ENCODE data around the gene PREX1.

Gene PREX1

GRCh38 chr20:48701702-48702101 lies 126.1 kb downstream of the PREX1 start:
- intact Hi-C loops (cut with DNase I; ENCODE audit: low total_unique reads), result no loop called here
- peak overlapping the region in 1 of 2 donors; percentile 78 for H3K27ac ChIP-seq
- no peak for TF ChIP-seq CTCF (IDR thresholded peaks at IDR 0.05)
- peaks cover 0 to 70% (median 68%) of the 10 kb centered on the region in 4 donors for H3K4me1 ChIP-seq
- H3K36me3 ChIP-seq, result no peaks in the 10 kb centered on the region
- H3K27me3 ChIP-seq, result no peaks in the 10 kb centered on the region
- no peaks in the 10 kb centered on the region for H3K9me3 ChIP-seq
- no peak overlapping the region for H3K4me3 ChIP-seq
- DNase-seq, result peak in 1 of 2 donors; percentile 43

- TF ChIP-seq CTCF (IDR thresholded peaks at IDR 0.05), result no peak
- DNase-seq, result no peak
- H3K9me3 ChIP-seq, result no peaks in the 10 kb centered on the region
- H3K27ac ChIP-seq, result peak overlapping the region; percentile 84 to 91
- no peak overlapping the region for H3K4me3 ChIP-seq
- no peaks in the 10 kb centered on the region for H3K27me3 ChIP-seq
- no peaks in the 10 kb centered on the region for H3K36me3 ChIP-seq
- intact Hi-C loops (cut with DNase I; ENCODE audit: low total_unique reads), result no loop called here
- H3K4me1 ChIP-seq, result peaks cover 0 to 42% (median 38%) of the 10 kb centered on the region in 4 donors
Observed at GRCh38 chr20:48698507-48699267, 129.1 kb downstream of the PREX1 start.

GRCh38 chr20:48697845-48698491 lies 129.8 kb downstream of the PREX1 start:
- intact Hi-C loops (cut with DNase I; ENCODE audit: low total_unique reads), result no loop called here
- peak; percentile 81 to 94 for DNase-seq
- no peaks in the 10 kb centered on the region for H3K36me3 ChIP-seq
- no peak overlapping the region for H3K4me3 ChIP-seq
- peaks cover 0 to 34% (median 31%) of the 10 kb centered on the region in 4 donors for H3K4me1 ChIP-seq
- peak overlapping the region; percentile 84 to 91 for H3K27ac ChIP-seq
- no peak for TF ChIP-seq CTCF (IDR thresholded peaks at IDR 0.05)
- no peaks in the 10 kb centered on the region for H3K27me3 ChIP-seq
- H3K9me3 ChIP-seq, result no peaks in the 10 kb centered on the region

GRCh38 chr20:48696671-48697070 lies 131.1 kb downstream of the PREX1 start:
- Histone ChIP-seq H3K27ac (peak overlapping the region; percentile 84 to 91), H3K36me3 (no peaks in the 10 kb centered on the region), H3K4me3 (no peak overlapping the region), H3K9me3 (no peaks in the 10 kb centered on the region), H3K27me3 (no peaks in the 10 kb centered on the region), H3K4me1 (peaks cover 0 to 25% (median 23%) of the 10 kb centered on the region in 4 donors)
- no peak for TF ChIP-seq CTCF (IDR thresholded peaks at IDR 0.05)
- intact Hi-C loops (cut with DNase I; ENCODE audit: low total_unique reads), result no loop called here
- DNase-seq, result peak in 1 of 2 donors; percentile 20

GRCh38 chr20:48695738-48696137 lies 132.1 kb downstream of the PREX1 start:
- Histone ChIP-seq H3K4me1 (peaks cover 0 to 25% (median 23%) of the 10 kb centered on the region in 4 donors), H3K36me3 (peaks cover 0 to 4% (median 1%) of the 10 kb centered on the region in 3 donors), H3K4me3 (no peak overlapping the region), H3K27me3 (no peaks in the 10 kb centered on the region), H3K9me3 (no peaks in the 10 kb centered on the region), H3K27ac (no peak overlapping the region)
- no peak for DNase-seq
- no peak for TF ChIP-seq CTCF (IDR thresholded peaks at IDR 0.05)
- intact Hi-C loops (cut with DNase I; ENCODE audit: low total_unique reads), result no loop called here
